Smooth muscle cell (in vitro differentiated cells): ENCODE measurements around the gene ZNF429. TPM values are rescaled to one million over a fixed set of nuclear protein-coding genes. Genes with fewer than 3 reads are reported as not detected.

Source experiments
- DNase-seq: peaks from one replicate; lab custom pipeline; 2025; ENCODE audit not compliant: unreplicated experiment; lab: John Stamatoyannopoulos, UW
- H2AFZ ChIP-seq: fragments of 200-600 bp; sonication (generic); 2 replicates; pipeline ENCODE4 v1.6.0; 2016; ENCODE audit warnings: antibody characterized with exemption, low read depth, mild to moderate bottlenecking
- H3F3A ChIP-seq: fragments of 200-600 bp; sonication (generic); 2 replicates; pipeline ENCODE4 v1.6.0; 2017; ENCODE audit warnings: antibody characterized with exemption, low read depth
- H3K27ac ChIP-seq: fragments of 200-600 bp; sonication (generic); 2 replicates; pipeline ENCODE4 v1.5.1; 2016; ENCODE audit warnings: low read depth, mild to moderate bottlenecking
- H3K27me3 ChIP-seq: fragments of 200-600 bp; sonication (generic); 2 replicates; pipeline ENCODE4 v1.6.1; 2016; ENCODE audit warnings: low read depth, mild to moderate bottlenecking
- H3K36me3 ChIP-seq: fragments of 200-600 bp; sonication (generic); 2 replicates; pipeline ENCODE4 v1.5.1; 2016; ENCODE audit warnings: low read depth
- H3K4me1 ChIP-seq: fragments of 200-600 bp; sonication (generic); 2 replicates; pipeline ENCODE4 v1.5.1; 2016; ENCODE audit warnings: low read depth
- H3K4me2 ChIP-seq: fragments of 200-600 bp; sonication (generic); 2 replicates; pipeline ENCODE4 v1.6.0; 2016; ENCODE audit warnings: mild to moderate bottlenecking
- H3K4me3 ChIP-seq: fragments of 200-600 bp; sonication (generic); 2 replicates; pipeline ENCODE4 v1.5.1; 2016; ENCODE audit warnings: mild to moderate bottlenecking
- H3K79me2 ChIP-seq: fragments of 200-600 bp; sonication (generic); 2 replicates; pipeline ENCODE4 v1.6.0; 2016; ENCODE audit warnings: low read depth, mild to moderate bottlenecking
- H3K9ac ChIP-seq: fragments of 200-600 bp; sonication (generic); 2 replicates; pipeline ENCODE4 v1.6.0; 2016; ENCODE audit warnings: low read depth
- H3K9me3 ChIP-seq: fragments of 200-600 bp; sonication (generic); replicated peaks from 2 replicates; pipeline ENCODE4 v1.5.1; 2016; ENCODE audit warnings: low read depth
- H4K20me1 ChIP-seq: fragments of 200-600 bp; sonication (generic); 2 replicates; pipeline ENCODE4 v1.6.0; 2016; ENCODE audit warnings: low read depth
- CTCF ChIP-seq: fragments of 200-600 bp; sonication (generic); IDR thresholded peaks from 2 replicates; pipeline ENCODE4 v1.5.1; 2017; ENCODE audit warnings: borderline replicate concordance, mild to moderate bottlenecking, antibody characterized with exemption; ENCODE audit not compliant: insufficient read depth, poor library complexity, severe bottlenecking
- WGBS: methylation state at CpG from one replicate; pipeline ENCODE4 v1.1.7; 2016; ENCODE audit warnings: low lambda C conversion rate; 5-methylcytosine and 5-hydroxymethylcytosine counted together
- polyA plus RNA-seq: library from polyadenylated mRNA; unstranded; fragments of >200 nt; fragmentation: Nextera tagmentation; extraction: Ambion mirVana; gene quantifications from 2 replicates; pipeline ENCODE4 v1.2.1, GENCODE V29; 2016
- total RNA-seq: library from RNA; depleted of rRNA; stranded (reverse); fragments of >200 nt; gene quantifications from 2 replicates; pipeline ENCODE4 v1.2.3, GENCODE V29; 2014

ZNF429 gene
- total and polyA plus RNA-seq, 2 experiments from 2014 or later: 7.8 to 10.4 TPM

GRCh38 chr19:21580101-21580500, 74.7 kb downstream of the ZNF429 start:
- Histone ChIP-seq H3K27ac (no peak overlapping the region), H3K9me3 (peaks cover 8% of the 10 kb centered on the region), H3K4me3 (no peak overlapping the region), H3K4me1 (no peaks in the 10 kb centered on the region), H3K79me2 (no peaks in the 10 kb centered on the region), H3K27me3 (no peaks in the 10 kb centered on the region), H4K20me1 (no peaks in the 10 kb centered on the region), H3F3A (no peaks in the 10 kb centered on the region), H3K9ac (no peak overlapping the region), H3K36me3 (no peaks in the 10 kb centered on the region), H2AFZ (no peak overlapping the region), H3K4me2 (no peak overlapping the region)
- DNase-seq: no peak
- no peak for TF ChIP-seq CTCF
- 57% methylated on average over 3 of the region's 3 CpGs for WGBS

GRCh38 chr19:21580818-21581217, 75.4 kb downstream of the ZNF429 start:
- WGBS: 81% methylated on average over 1 of the region's 1 CpG

GRCh38 chr19:21581646-21582240, 76.3 kb downstream of the ZNF429 start:
- Histone ChIP-seq H2AFZ (no peak overlapping the region), H3K4me1 (no peaks in the 10 kb centered on the region), H4K20me1 (no peaks in the 10 kb centered on the region), H3K4me3 (no peak overlapping the region), H3K27ac (no peak overlapping the region), H3K36me3 (no peaks in the 10 kb centered on the region), H3K4me2 (no peak overlapping the region), H3K79me2 (no peaks in the 10 kb centered on the region), H3K27me3 (no peaks in the 10 kb centered on the region), H3F3A (no peaks in the 10 kb centered on the region), H3K9me3 (no peaks in the 10 kb centered on the region), H3K9ac (no peak overlapping the region)
- 85% methylated on average over 1 of the region's 1 CpG for WGBS
- no peak for TF ChIP-seq CTCF
- DNase-seq: no peak

More at GRCh38 chr19:21580818-21581217, 75.4 kb downstream of the ZNF429 start:
- no peak overlapping the region for H3K9ac ChIP-seq
- no peak for DNase-seq
- peaks cover 8% of the 10 kb centered on the region for H3K9me3 ChIP-seq
- no peak overlapping the region for H3K27ac ChIP-seq
- no peaks in the 10 kb centered on the region for H3F3A ChIP-seq
- no peaks in the 10 kb centered on the region for H3K79me2 ChIP-seq
- H3K36me3 ChIP-seq: no peaks in the 10 kb centered on the region
- H3K27me3 ChIP-seq: no peaks in the 10 kb centered on the region
- H3K4me2 ChIP-seq: no peak overlapping the region
- H4K20me1 ChIP-seq: no peaks in the 10 kb centered on the region
- TF ChIP-seq CTCF: no peak
- H2AFZ ChIP-seq: no peak overlapping the region
- no peak overlapping the region for H3K4me3 ChIP-seq
- H3K4me1 ChIP-seq: no peaks in the 10 kb centered on the region

GRCh38 chr19:21584537-21584936, 79.1 kb downstream of the ZNF429 start:
- Histone ChIP-seq H2AFZ (no peak overlapping the region), H3K27me3 (no peaks in the 10 kb centered on the region), H4K20me1 (no peaks in the 10 kb centered on the region), H3K4me3 (no peak overlapping the region), H3K4me2 (no peak overlapping the region), H3K36me3 (no peaks in the 10 kb centered on the region), H3K27ac (no peak overlapping the region), H3K9ac (no peak overlapping the region), H3K79me2 (no peaks in the 10 kb centered on the region), H3F3A (no peaks in the 10 kb centered on the region), H3K9me3 (no peaks in the 10 kb centered on the region), H3K4me1 (no peaks in the 10 kb centered on the region)
- no peak for DNase-seq
- 79% methylated on average over 5 of the region's 5 CpGs for WGBS
- no peak for TF ChIP-seq CTCF
